WTC11 (cell line): ENCODE measurements around the gene LRFN2.

Experiments
- FOXP1 ChIP-seq: sonication (generic); formaldehyde crosslinking; IDR thresholded peaks from 2 replicates; pipeline ENCODE4 v1.8.0; 2022; ENCODE audit warnings: missing genetic modification reagents, mild to moderate bottlenecking, moderate library complexity, borderline replicate concordance
- NR3C1 ChIP-seq: sonication (generic); formaldehyde crosslinking; conservative IDR thresholded peaks from 2 replicates; pipeline ENCODE4 v1.8.1; 2023; ENCODE audit warnings: low read depth, mild to moderate bottlenecking, missing genetic modification reagents

DNA sequence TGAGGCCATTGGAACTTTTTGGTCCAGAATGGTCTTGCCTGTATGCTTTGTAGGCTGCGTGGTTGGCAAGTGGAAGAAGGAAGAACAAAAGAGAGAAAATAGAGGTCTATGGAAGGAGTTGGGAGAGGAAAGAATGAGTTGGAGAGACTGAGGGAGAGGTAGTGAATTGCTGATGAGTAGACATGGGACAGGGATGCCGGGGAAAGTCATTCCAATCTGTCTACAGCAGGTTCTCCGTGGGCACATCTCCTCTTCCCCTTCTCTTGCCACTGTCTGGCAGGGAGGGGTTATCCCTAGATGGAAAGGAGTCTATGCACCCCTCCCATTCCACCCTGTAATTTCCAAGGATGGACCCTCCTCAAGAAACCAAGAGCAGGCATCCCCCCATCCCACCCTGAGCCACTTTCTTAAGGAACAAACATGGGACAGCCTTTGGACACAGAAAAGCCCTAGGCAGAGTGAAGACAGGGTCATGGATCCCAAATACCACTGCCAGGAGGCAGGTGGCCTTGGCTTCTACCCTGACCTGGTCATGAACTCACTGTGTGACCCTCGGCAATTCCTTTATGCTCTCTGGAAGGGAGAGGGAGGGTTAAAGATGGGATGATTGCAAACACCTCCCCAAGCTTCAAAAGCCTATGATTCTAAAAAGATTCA is 196.9 kb downstream of the LRFN2 start:
- no peak for TF ChIP-seq NR3C1 (CRISPR knock-in tag)
- TF ChIP-seq FOXP1 (CRISPR knock-in tag), result no peak
